RCC 7860 (cell line): ENCODE measurements around the gene SRI.
A peak's percentile ranks its signal among the peaks of the same experiment; 100 is the strongest.

Experiments used
- DNase-seq: peaks from one replicate; pipeline ENCODE4 v3.0.0-alpha.2; 2015; ENCODE audit warnings: low spot score
- FAIRE-seq: peaks from 2 replicates; lab custom pipeline; 2012; peaks lifted over from hg19 to GRCh38; lab: Jason Lieb, UNC

The SRI gene

GRCh38 chr7:88226886-88227516, 7.2 kb upstream of the SRI start:
- FAIRE-seq, result peak; percentile 99
- DNase-seq, result peak; percentile 98

- DNase-seq (no peak), FAIRE-seq (no peak)
These were observed 6.4 kb upstream of the SRI start for GRCh38 chr7:88226201-88226600.

- peak; percentile 96 for FAIRE-seq
- DNase-seq, result peak; percentile 71
These were observed 4.9 kb upstream of the SRI start for GRCh38 chr7:88224601-88225275.

GRCh38 chr7:88223265-88223664, 3.4 kb upstream of the SRI start:
- FAIRE-seq (no peak), DNase-seq (no peak)

GRCh38 chr7:88218836-88219605, 817 bp downstream of the SRI start:
- DNase-seq (peak; percentile 63), FAIRE-seq (no peak)

- DNase-seq (no peak), FAIRE-seq (no peak)
These were observed 1.5 kb downstream of the SRI start for GRCh38 chr7:88218429-88218745.

- FAIRE-seq, result peak; percentile 85
- DNase-seq, result peak; percentile 18
These were observed 2.0 kb downstream of the SRI start for GRCh38 chr7:88217675-88218428.

- DNase-seq (no peak), FAIRE-seq (no peak)
These were observed 3.6 kb downstream of the SRI start for GRCh38 chr7:88216276-88216675.

GRCh38 chr7:88215295-88215694, 4.5 kb downstream of the SRI start:
- DNase-seq (no peak), FAIRE-seq (no peak)

GRCh38 chr7:88214456-88214855, 5.4 kb downstream of the SRI start:
- no peak for DNase-seq
- FAIRE-seq, result peak; percentile 88

- FAIRE-seq, result no peak
- no peak for DNase-seq
These were observed 6.9 kb downstream of the SRI start for GRCh38 chr7:88212918-88213317.

GRCh38 chr7:88208521-88208920, 11.3 kb downstream of the SRI start:
- DNase-seq (no peak), FAIRE-seq (no peak)

- peak; percentile 17 for FAIRE-seq
- no peak for DNase-seq
These were observed 13.6 kb downstream of the SRI start for GRCh38 chr7:88206254-88206653.

- DNase-seq (no peak), FAIRE-seq (no peak)
These were observed 14.7 kb downstream of the SRI start for GRCh38 chr7:88205179-88205578.

- FAIRE-seq (no peak), DNase-seq (no peak)
These were observed 15.2 kb downstream of the SRI start for GRCh38 chr7:88204525-88205110.

GRCh38 chr7:88203401-88203800, 16.4 kb downstream of the SRI start:
- no peak for DNase-seq
- FAIRE-seq, result no peak

GRCh38 chr7:88202799-88203198, 17.0 kb downstream of the SRI start:
- FAIRE-seq, result no peak
- DNase-seq, result no peak

GRCh38 chr7:88202278-88202677, 17.6 kb downstream of the SRI start:
- FAIRE-seq, result no peak
- no peak for DNase-seq

- DNase-seq (no peak), FAIRE-seq (no peak)
These were observed 18.5 kb downstream of the SRI start for GRCh38 chr7:88201305-88201704.

- DNase-seq (no peak), FAIRE-seq (no peak)
These were observed 19.0 kb downstream of the SRI start for GRCh38 chr7:88200789-88201188.

- DNase-seq (no peak), FAIRE-seq (no peak)
These were observed 19.6 kb downstream of the SRI start for GRCh38 chr7:88200261-88200660.
